ENCODE results near the gene PCBP3.

DNA sequence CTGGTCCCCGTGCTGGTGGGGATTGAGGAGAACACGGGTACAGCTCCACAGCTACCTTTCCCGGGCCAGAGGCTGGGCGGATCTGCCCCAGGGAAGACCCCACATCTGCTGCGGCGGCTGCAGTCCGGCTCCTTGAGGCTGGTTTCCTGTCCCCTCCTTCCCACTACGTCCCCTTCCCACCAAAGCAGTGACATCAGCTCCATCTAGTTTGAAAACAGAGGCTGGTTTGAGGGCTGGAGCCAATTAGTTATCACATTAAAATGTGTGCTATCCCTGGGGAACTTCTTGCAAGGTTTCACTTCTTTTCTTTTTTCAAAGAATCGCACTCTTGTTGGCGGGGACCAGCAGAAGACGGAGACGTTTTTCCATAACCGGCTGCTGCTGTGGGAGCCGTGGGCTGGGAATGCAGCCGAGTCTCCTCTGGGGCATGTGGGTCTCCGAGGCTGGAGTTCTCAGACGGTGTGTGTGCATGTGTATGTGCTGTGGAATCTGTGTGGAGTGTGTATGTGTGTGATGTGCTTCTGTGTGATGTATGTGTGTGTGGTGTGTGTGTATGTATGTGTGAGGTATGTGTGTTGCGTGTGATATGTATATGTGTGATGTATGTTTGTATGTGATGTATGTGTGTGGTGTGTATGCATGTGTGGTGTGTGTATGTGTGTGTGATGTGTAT is 8.9 kb upstream of the PCBP3 start:
- no peak for TF ChIP-seq JUND (IDR thresholded peaks at IDR 0.05; ENCODE audit: low read depth, low read length)
- no peak for TF ChIP-seq PBX3 (IDR thresholded peaks at IDR 0.05; ENCODE audit: insufficient replicate concordance, low read depth, low read length)
- peak; percentile 96 for TF ChIP-seq NBN (IDR thresholded peaks at IDR 0.05)

Measured in GM12878 (cell line).